Thymus (tissue), 11 donors: ENCODE results near the gene RFX2. TPM values are rescaled to one million over a fixed set of nuclear protein-coding genes. Genes with fewer than 3 reads are reported as not detected.
A peak's percentile ranks its signal among the peaks of the same experiment; 100 is the strongest.

ENCODE experiments used
- DNase-seq, 9 donors: peaks; one replicate each; pipeline ENCODE4 v3.0.0-alpha.2; 2013; ENCODE audit warnings: low spot score in 9 of 9, low read depth in 6 of 9, missing footprints in 1 of 9
- H3K27ac ChIP-seq, 2 donors: one replicate each; pipeline ENCODE4 v1.5.1; 2013; ENCODE audit warnings: control low read depth in 1 of 2, low read depth in 1 of 2, low read length in 1 of 2, mild to moderate bottlenecking in 1 of 2, moderate library complexity in 1 of 2
- H3K27me3 ChIP-seq, 2 donors: one replicate each; pipeline ENCODE4 v1.5.1; 2013; ENCODE audit warnings: low read length in 1 of 2; ENCODE audit not compliant: control insufficient read depth in 2 of 2, insufficient read depth in 1 of 2
- H3K36me3 ChIP-seq, 2 donors: one replicate each; pipeline ENCODE4 v1.5.1; 2013; ENCODE audit warnings: low read length in 1 of 2, mild to moderate bottlenecking in 1 of 2, moderate library complexity in 1 of 2; ENCODE audit not compliant: control insufficient read depth in 2 of 2, insufficient read depth in 2 of 2
- H3K4me1 ChIP-seq, 2 donors: one replicate each; pipeline ENCODE4 v1.5.1; 2013; ENCODE audit warnings: low read length in 2 of 2; ENCODE audit not compliant: control insufficient read depth in 2 of 2, insufficient read depth in 2 of 2
- H3K4me3 ChIP-seq, 2 donors: one replicate each; pipeline ENCODE4 v1.5.1; 2013; ENCODE audit warnings: low read length in 2 of 2, control low read depth in 1 of 2, mild to moderate bottlenecking in 1 of 2
- H3K9me3 ChIP-seq, 2 donors: one replicate each; pipeline ENCODE4 v1.5.1; 2013; ENCODE audit warnings: low read length in 1 of 2, mild to moderate bottlenecking in 1 of 2; ENCODE audit not compliant: control insufficient read depth in 2 of 2, insufficient read depth in 1 of 2
- WGBS: extraction: QIAGEN DNeasy Blood & Tissue Kit; methylation state at CpG from one replicate; pipeline ENCODE4 v1.1.7; 2013; 5-methylcytosine and 5-hydroxymethylcytosine counted together
- polyA plus RNA-seq: library from polyadenylated mRNA; stranded (reverse); fragments of 200-250 nt; gene quantifications from one replicate; pipeline ENCODE4 v1.2.3, GENCODE V29; 2013
- total RNA-seq: library from RNA; stranded (reverse); fragments of 120-200 nt; gene quantifications from one replicate; pipeline ENCODE4 v1.2.4, GENCODE V29; 2013
- donor health status: healthy.

Gene RFX2
- total and polyA plus RNA-seq, 2 donors, result 3.4 to 4.6 TPM

DNA sequence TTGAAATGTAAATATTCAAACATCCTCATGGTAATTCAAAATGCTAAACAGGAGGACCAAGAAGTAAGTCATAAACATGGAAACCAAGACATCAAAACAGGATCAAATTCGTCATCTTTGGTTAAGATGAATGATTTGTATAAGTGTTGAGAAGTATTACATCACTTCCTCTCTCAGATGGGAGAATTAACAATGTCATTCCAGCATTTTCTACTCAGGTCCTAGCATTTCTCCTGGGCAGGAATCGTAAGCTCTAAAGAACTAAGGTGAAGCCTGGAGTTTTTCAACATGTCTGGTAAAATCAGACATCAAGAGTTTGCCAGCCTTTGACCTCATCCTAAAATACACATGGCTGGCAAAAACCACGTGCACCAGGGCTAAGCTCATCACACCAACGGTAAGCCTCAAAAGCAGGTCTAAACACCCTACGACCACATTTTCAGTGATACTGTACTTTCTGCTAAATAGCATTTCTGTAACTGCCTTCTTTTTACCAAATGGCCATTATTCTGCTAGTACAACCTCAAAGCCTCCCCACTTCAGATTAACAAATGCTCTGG lies 157.2 kb downstream of the RFX2 start:
- H3K36me3 ChIP-seq, result peaks cover 3 to 24% of the 10 kb centered on the region in 2 donors
- H3K27ac ChIP-seq, result peak overlapping the region; percentile 48 to 61
- peaks cover 67 to 86% of the 10 kb centered on the region in 2 donors for H3K4me1 ChIP-seq
- H3K9me3 ChIP-seq, result no peaks in the 10 kb centered on the region
- no peak overlapping the region for H3K4me3 ChIP-seq
- no peaks in the 10 kb centered on the region for H3K27me3 ChIP-seq
- DNase-seq, result no peak
- WGBS, result 41% methylated on average over 5 of the region's 5 CpGs

DNA sequence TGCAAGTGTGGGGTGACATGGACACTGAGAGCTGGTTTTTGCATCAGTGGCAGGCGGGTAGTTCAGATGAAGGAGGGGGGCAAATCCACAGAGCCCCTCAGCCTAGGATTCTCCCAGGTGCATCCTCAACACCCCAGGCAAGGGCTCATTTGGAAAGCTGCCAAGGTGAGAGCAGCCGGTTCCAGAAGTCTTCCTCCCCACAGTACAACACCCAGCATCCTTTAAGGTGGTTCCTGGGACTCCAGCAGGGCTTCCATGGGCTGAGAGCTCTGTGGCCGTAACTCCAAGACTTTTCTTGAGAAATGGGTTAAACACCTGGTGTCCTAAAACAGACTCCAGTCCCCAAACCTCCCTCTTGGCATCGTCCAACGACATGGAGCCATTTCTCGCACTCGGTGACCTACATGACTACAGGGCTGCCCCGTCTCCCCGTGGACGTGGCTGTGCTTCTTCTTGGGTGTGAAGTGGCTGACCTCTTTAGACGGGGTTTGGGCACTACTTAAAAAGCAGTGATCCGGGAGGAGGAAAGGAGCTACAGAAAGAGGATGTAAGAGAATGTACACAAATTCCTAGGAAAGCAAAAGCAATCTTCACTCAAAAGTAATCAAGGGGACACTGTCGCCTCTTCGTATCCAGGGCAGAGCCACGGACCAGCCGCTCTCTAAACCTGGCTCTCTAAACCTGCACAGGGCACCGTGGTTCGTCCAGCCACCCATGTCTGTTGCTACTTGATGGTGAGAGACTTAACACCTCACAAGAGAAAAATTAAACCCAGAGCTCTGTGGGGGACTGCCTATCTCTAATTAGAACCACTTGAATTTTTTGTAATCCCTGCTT lies 157.9 kb downstream of the RFX2 start:
- H3K9me3 ChIP-seq, result no peaks in the 10 kb centered on the region
- H3K27me3 ChIP-seq, result no peaks in the 10 kb centered on the region
- H3K27ac ChIP-seq, result no peak overlapping the region
- 85% methylated on average over 18 of the region's 18 CpGs for WGBS
- no peak for DNase-seq
- peaks cover 73 to 86% of the 10 kb centered on the region in 2 donors for H3K4me1 ChIP-seq
- H3K4me3 ChIP-seq, result no peak overlapping the region
- H3K36me3 ChIP-seq, result peaks cover 3 to 28% of the 10 kb centered on the region in 2 donors

GRCh38 chr19:5951338-5951861 lies 158.9 kb downstream of the RFX2 start:
- no peak overlapping the region for H3K4me3 ChIP-seq
- no peaks in the 10 kb centered on the region for H3K9me3 ChIP-seq
- peaks cover under 1 to 27% of the 10 kb centered on the region in 2 donors for H3K36me3 ChIP-seq
- H3K27ac ChIP-seq, result no peak overlapping the region
- H3K4me1 ChIP-seq, result peaks cover 78 to 89% of the 10 kb centered on the region in 2 donors
- WGBS, result 56% methylated on average over 19 of the region's 19 CpGs
- DNase-seq, result no peak
- H3K27me3 ChIP-seq, result no peaks in the 10 kb centered on the region

DNA sequence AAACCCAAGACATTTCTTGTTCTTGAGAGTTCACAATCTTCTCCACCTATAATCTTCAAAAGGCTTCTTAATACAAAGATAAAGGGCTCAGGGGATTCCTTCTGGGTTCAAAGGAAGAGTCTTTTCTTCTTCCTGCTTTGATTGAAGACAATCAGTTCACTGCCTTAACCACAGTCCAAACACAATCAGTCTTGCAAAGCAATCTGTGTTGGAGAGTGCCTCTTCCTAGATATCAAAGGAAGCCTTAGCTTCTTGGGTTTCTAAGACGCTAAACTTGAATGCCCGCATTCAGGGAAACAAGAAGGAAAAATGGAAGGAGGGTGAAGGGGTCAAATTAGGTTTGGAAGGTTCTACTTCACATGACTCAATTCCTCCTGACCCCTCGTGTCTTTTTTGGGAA lies 159.6 kb downstream of the RFX2 start:
- Histone ChIP-seq H3K27ac (peak overlapping the region in 1 of 2 donors; percentile 98), H3K36me3 (peaks cover 7 to 30% of the 10 kb centered on the region in 2 donors), H3K4me1 (peaks cover 80 to 91% of the 10 kb centered on the region in 2 donors), H3K9me3 (no peaks in the 10 kb centered on the region), H3K27me3 (no peaks in the 10 kb centered on the region), H3K4me3 (no peak overlapping the region)
- peak in 1 of 9 donors; percentile 43 for DNase-seq
- 76% methylated on average over 3 of the region's 3 CpGs for WGBS

- Histone ChIP-seq H3K4me1 (peaks cover 80 to 88% of the 10 kb centered on the region in 2 donors), H3K27ac (peak overlapping the region; percentile 85 to 98), H3K4me3 (peak overlapping the region in 1 of 2 donors; percentile 2), H3K9me3 (no peaks in the 10 kb centered on the region), H3K27me3 (no peaks in the 10 kb centered on the region), H3K36me3 (peaks cover 9 to 35% of the 10 kb centered on the region in 2 donors)
- 9% methylated on average over 13 of the region's 13 CpGs for whole genome bisulfite sequencing
- DNase-seq, result peak; percentile 73 to 96 (median 87)
These were observed 160.5 kb downstream of the RFX2 start for GRCh38 chr19:5949792-5950305.

GRCh38 chr19:5948752-5949564 lies 161.3 kb downstream of the RFX2 start:
- Histone ChIP-seq H3K9me3 (no peaks in the 10 kb centered on the region), H3K27me3 (no peaks in the 10 kb centered on the region), H3K27ac (peak overlapping the region; percentile 85 to 98), H3K4me3 (no peak overlapping the region), H3K4me1 (peaks cover 71 to 79% of the 10 kb centered on the region in 2 donors), H3K36me3 (peaks cover 9 to 37% of the 10 kb centered on the region in 2 donors)
- peak in 1 of 9 donors; percentile 45 for DNase-seq
- 60% methylated on average over 13 of the region's 13 CpGs for WGBS

GRCh38 chr19:5947435-5947834 lies 162.9 kb downstream of the RFX2 start:
- no peak overlapping the region for H3K27ac ChIP-seq
- peaks cover 14 to 43% of the 10 kb centered on the region in 2 donors for H3K36me3 ChIP-seq
- no peak overlapping the region for H3K4me3 ChIP-seq
- H3K27me3 ChIP-seq, result no peaks in the 10 kb centered on the region
- H3K9me3 ChIP-seq, result no peaks in the 10 kb centered on the region
- WGBS, result 97% methylated on average over 13 of the region's 13 CpGs
- DNase-seq, result no peak
- peaks cover 57 to 64% of the 10 kb centered on the region in 2 donors for H3K4me1 ChIP-seq

GRCh38 chr19:5943623-5944022 lies 166.7 kb downstream of the RFX2 start:
- 87% methylated on average over 10 of the region's 10 CpGs for WGBS
- Histone ChIP-seq H3K4me3 (no peak overlapping the region), H3K4me1 (peaks cover 22 to 26% of the 10 kb centered on the region in 2 donors), H3K27ac (no peak overlapping the region), H3K27me3 (no peaks in the 10 kb centered on the region), H3K36me3 (peaks cover 39 to 66% of the 10 kb centered on the region in 2 donors), H3K9me3 (no peaks in the 10 kb centered on the region)
- DNase-seq, result no peak
